IPS-15b (cell line): ENCODE measurements around the gene NDUFB5.
A peak's percentile ranks its signal among the peaks of the same experiment; 100 is the strongest.
"Not testable (repeated sequence)": the region's sequence is repeated elsewhere in the genome, so short reads cannot be mapped to it uniquely, and the experiment has no call there.

ENCODE experiments used
- H3K27me3 ChIP-seq: one replicate; pipeline ENCODE4 v1.6.1; 2013; ENCODE audit warnings: low read length; ENCODE audit not compliant: control insufficient read depth, insufficient read depth
- H3K36me3 ChIP-seq: one replicate; pipeline ENCODE4 v1.6.1; 2013; ENCODE audit warnings: low read length; ENCODE audit not compliant: control insufficient read depth, insufficient read depth
- H3K4me1 ChIP-seq: one replicate; pipeline ENCODE4 v1.6.1; 2013; ENCODE audit warnings: mild to moderate bottlenecking, low read length; ENCODE audit not compliant: control insufficient read depth, insufficient read depth
- H3K4me3 ChIP-seq: one replicate; pipeline ENCODE4 v1.5.1; 2013; ENCODE audit warnings: low read depth, low read length
- H3K9ac ChIP-seq: one replicate; pipeline ENCODE4 v1.6.1; 2013; ENCODE audit warnings: low read depth, mild to moderate bottlenecking, low read length
- H3K9me3 ChIP-seq: one replicate; pipeline ENCODE4 v1.6.1; 2013; ENCODE audit warnings: mild to moderate bottlenecking, low read length; ENCODE audit not compliant: control insufficient read depth, insufficient read depth

NDUFB5 gene

DNA sequence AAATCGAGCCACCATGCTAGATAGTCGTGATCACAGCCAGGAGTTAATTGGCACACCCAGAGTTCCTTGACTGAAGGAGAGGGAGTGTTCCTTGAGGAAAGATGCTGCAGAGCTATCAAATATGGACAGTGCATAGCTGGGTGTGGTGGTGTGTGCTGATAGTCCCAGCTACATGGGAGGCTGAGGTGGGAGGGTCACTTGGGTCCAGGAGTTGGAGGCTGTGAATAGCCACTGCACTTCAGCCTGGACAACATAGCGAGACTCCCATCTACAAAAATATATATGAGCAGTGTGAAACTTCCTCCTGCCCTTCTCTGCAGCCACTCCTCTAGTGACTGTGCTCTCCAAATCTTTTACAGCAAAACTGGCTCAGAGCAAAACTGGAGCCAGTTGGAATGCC, 38.3 kb downstream of the NDUFB5 start:
- no peaks in the 10 kb centered on the region for H3K9me3 ChIP-seq
- H3K36me3 ChIP-seq = no peaks in the 10 kb centered on the region
- no peak overlapping the region for H3K9ac ChIP-seq
- no peaks in the 10 kb centered on the region for H3K4me1 ChIP-seq
- H3K27me3 ChIP-seq = no peaks in the 10 kb centered on the region
- H3K4me3 ChIP-seq = no peak overlapping the region

DNA sequence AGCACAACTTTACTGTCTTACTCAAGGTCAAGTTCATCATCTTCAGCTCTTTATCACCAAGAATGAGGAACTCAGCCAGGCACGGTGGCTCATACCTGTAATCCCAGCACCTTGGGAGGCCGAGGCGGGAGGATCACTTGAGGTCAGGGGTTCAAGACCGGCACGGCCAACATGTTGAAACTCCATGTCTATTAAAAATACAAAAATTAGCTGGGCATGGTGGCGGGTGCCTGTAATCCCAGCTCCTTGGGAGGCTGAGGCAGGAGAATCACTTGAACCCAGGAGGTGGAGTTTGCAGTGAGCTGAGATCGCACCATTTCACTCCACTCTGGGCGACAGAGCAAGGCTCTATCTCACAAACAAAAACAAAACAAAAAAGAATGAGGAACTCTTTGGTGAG, 39.2 kb downstream of the NDUFB5 start:
- not testable (repeated sequence) for H3K4me3 ChIP-seq, H3K27me3 ChIP-seq, H3K4me1 ChIP-seq, H3K9me3 ChIP-seq, H3K9ac ChIP-seq, H3K36me3 ChIP-seq

DNA sequence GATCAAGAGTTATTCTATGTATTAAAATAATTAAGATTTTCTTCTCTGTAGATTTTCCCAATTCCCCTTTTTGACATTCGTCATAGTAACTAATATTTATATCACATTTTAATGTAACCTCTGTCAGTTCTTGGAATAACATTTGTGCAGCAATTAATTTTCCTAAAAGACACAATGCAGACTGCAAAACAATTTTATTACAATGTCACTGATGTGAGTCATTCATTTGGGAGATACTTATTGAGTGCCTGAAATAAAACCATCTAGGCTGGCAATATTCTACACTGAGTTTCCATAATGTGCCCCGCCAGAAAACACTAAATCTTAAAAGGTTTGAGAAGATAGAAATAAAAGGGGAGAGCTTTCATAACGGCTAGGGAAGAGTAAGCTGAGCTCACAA, 41.6 kb downstream of the NDUFB5 start:
- H3K36me3 ChIP-seq = no peaks in the 10 kb centered on the region
- no peaks in the 10 kb centered on the region for H3K9me3 ChIP-seq
- H3K4me1 ChIP-seq = no peaks in the 10 kb centered on the region

DNA sequence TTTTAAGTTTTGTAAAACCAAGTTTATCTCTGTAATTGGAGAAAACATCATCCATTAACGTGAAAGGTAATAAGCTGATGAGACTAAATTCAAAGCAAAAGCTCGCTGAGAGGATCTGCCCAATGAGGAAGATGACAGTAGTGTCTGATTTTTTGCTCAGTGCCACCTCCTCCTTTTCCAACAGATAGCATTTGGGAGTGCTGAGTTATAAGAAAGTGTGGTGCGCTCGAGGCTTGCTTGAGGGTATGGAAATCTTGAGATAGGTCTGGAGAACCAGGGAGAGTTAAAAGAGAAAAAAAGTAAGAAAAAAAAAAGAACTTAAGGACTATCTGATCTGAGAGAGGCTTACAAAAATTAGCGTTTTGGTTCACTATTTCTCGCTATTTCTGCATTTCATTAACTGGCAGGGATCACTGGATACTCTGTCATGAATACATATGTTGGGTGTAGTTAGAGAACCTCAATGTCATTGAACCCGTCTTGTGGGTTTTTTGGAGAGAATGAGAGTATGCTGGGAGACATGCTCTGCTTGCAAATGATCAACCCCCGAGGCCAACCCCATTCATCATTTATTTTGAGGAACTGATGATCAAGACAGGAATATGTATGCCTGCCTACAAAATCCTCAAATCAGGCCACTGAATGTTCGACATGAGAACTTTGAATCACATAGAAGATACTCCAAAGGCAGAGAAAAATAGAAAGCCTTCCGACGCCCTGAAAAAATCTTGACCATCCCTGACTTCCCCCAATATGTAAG, 47.3 kb downstream of the NDUFB5 start:
- H3K9me3 ChIP-seq = no peaks in the 10 kb centered on the region

More for the DNA sequence above, 41.6 kb downstream of the NDUFB5 start:
- H3K4me3 ChIP-seq = no peak overlapping the region
- peaks cover 3% of the 10 kb centered on the region for H3K27me3 ChIP-seq
- no peak overlapping the region for H3K9ac ChIP-seq

DNA sequence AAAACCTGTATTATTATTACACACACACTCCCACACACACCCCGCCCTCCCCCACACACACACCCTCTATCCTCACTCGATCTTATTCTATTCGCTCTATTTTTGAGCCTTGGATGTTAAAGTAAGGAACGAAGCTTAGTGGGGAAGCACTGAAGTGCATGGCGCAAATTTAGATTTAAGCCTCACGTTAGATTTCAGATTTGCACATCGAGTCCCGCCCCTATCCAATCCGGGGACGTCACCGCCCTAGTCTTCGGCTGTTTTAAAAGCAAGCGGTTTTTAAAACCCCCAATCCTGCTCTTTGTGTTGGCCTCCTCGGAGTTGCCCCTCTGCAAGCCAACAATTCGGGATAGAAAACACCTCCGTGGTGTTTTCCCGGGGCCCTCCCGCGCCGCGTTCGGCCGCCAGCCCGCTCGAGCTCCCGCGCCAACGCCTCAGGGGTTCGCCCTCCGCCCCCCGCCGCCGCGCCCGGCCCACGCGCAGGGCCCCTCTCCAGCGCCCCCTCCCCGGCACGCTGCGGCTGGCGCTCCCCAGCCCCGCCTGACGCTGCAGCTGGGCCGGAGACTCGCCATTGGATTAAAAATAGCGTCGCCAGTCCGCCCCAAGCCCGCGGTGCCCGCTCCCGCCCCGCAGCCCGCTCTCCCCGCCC, 48.0 kb downstream of the NDUFB5 start, which contains the start of gene USP13:
Gene USP13, plus strand, starts transcription at position 594 of the 649 bp plus-strand sequence. CDS start 186 bp downstream, outside the sequence.
- Histone ChIP-seq H3K4me1 (peaks cover 14% of the 10 kb centered on the region), H3K4me3 (peak within 1 kb of the TSS; percentile 80), H3K9ac (peak within 1 kb of the TSS; percentile 79), H3K9me3 (no peaks in the 10 kb centered on the region), H3K27me3 (peaks cover 3% of the 10 kb centered on the region), H3K36me3 (no peaks in the 10 kb centered on the region)

More for the DNA sequence above, 47.3 kb downstream of the NDUFB5 start:
- H3K4me1 ChIP-seq = peaks cover 14% of the 10 kb centered on the region
- peak overlapping the region; percentile 76 for H3K9ac ChIP-seq
- peak overlapping the region; percentile 79 for H3K4me3 ChIP-seq
- H3K27me3 ChIP-seq = peaks cover 3% of the 10 kb centered on the region
- H3K36me3 ChIP-seq = no peaks in the 10 kb centered on the region

DNA sequence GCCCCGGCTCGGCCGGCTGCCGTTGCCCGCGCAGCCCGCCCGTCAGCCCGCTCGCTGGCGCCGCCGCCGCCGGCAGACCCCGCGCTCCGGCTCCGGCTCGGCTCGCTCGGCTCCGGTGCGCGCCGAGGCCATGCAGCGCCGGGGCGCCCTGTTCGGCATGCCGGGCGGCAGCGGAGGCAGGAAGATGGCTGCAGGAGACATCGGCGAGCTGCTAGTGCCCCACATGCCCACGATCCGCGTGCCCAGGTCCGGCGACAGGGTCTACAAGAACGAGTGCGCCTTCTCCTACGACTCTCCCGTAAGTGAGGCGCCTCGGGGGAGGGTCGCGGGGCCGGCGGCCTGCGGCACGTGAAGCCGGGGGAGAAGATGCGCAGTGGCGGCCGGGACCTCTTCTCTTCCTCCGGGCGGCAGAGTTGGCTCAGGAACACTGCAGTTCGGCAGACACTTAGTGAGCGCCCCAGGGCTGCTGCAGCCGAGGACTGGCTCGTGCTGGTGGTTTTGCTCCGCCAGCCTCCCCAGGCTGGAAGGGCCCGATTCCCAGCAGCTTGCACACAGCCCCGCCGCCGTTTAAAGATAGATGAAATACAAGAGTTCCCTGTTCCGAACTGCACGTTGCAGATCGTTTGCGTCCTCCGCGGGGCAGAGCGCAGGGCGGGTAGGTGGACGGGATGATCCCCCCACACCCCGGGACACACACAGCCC, 48.7 kb downstream of the NDUFB5 start:
- peak overlapping the region; percentile 79 for H3K9ac ChIP-seq
- peaks cover 14% of the 10 kb centered on the region for H3K4me1 ChIP-seq
- no peaks in the 10 kb centered on the region for H3K36me3 ChIP-seq
- peak overlapping the region; percentile 80 for H3K4me3 ChIP-seq
- peaks cover 3% of the 10 kb centered on the region for H3K27me3 ChIP-seq
- no peaks in the 10 kb centered on the region for H3K9me3 ChIP-seq

DNA sequence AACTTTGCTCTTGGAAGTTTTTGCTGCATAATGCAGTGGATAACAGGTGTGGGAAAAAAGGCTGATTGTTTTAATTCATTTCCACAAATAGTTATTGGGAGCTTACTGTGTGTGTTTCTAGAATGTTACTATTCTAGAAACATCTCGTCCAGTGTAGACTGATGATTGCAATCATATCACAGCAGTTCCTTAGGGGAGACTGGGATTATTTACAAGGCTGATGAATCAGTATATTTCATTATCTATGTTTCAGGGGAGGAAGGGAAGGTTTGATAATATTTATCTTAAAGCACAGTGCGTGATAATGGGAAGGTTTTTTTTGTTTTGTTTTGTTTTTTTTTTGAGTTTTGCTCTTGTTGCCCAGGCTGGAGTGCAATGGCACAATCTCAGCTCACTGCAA, 50.6 kb downstream of the NDUFB5 start:
- no peak overlapping the region for H3K4me3 ChIP-seq
- no peaks in the 10 kb centered on the region for H3K9me3 ChIP-seq
- H3K36me3 ChIP-seq = no peaks in the 10 kb centered on the region
- peaks cover 18% of the 10 kb centered on the region for H3K4me1 ChIP-seq
- H3K27me3 ChIP-seq = peaks cover 3% of the 10 kb centered on the region
- no peak overlapping the region for H3K9ac ChIP-seq

DNA sequence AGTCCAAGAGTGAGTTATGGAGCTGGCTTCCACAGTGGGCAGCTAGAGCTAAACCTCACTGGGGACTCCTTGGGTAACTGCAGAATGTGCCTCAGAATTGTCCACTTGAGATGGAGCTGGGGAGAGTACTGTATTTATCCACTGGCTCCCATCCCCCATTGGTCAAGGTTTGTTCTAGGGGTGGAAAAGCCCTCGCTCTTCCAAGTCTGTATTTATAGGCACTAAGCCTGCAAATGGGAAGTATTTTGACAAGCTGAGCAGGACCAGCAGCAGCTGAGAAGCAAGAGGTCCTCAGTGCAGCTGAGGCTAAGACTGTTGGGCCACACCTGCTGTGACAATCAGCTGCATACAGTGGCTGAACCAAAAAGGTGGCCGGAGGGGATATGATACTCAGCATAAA, 54.0 kb downstream of the NDUFB5 start:
- no peak overlapping the region for H3K4me3 ChIP-seq
- no peaks in the 10 kb centered on the region for H3K9me3 ChIP-seq
- peaks cover 14% of the 10 kb centered on the region for H3K4me1 ChIP-seq
- H3K9ac ChIP-seq = no peak overlapping the region
- H3K27me3 ChIP-seq = no peaks in the 10 kb centered on the region
- H3K36me3 ChIP-seq = no peaks in the 10 kb centered on the region

DNA sequence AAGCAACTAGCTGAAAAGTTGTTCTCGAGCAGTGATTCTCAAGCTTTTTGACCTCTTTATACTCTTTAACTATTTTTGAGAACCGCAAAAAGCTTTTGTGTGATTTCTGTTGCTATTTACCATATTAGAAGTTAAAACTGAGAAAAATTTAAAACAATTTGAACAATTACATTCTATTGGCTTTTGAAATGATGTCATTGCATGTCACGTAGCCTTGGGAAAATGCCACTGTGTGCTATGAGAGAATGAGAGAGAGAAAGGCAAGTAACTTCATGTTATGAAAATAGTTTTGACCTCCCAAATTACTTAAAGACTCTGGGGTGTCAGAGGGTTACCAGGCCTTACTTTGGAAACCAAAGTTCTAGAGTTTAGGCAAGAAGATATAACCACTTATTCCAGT, 56.3 kb downstream of the NDUFB5 start:
- peaks cover 8% of the 10 kb centered on the region for H3K4me1 ChIP-seq
- H3K36me3 ChIP-seq = no peaks in the 10 kb centered on the region
- no peaks in the 10 kb centered on the region for H3K27me3 ChIP-seq
- H3K9ac ChIP-seq = no peak overlapping the region
- no peak overlapping the region for H3K4me3 ChIP-seq
- H3K9me3 ChIP-seq = no peaks in the 10 kb centered on the region

DNA sequence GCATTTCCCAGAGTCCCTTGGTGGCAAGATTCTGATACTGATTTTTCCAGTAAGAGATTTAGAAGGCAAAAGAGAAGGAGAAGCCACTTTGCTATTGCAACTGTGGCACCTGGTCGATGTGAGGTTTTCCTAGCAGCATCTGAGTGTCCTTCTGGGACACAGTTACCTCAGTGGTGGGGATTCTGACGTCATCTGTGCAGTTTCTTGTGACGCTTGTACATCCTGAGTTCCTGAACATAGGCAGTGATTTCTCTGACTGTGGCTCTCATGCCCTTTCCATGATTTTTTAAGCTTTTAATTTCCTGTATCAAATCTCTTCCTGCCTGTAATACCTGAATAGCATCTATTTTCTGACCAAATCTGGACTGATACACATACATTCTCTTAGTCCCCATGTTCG, 57.2 kb downstream of the NDUFB5 start:
- no peaks in the 10 kb centered on the region for H3K9me3 ChIP-seq
- no peaks in the 10 kb centered on the region for H3K36me3 ChIP-seq
- no peak overlapping the region for H3K4me3 ChIP-seq
- H3K27me3 ChIP-seq = no peaks in the 10 kb centered on the region
- no peak overlapping the region for H3K9ac ChIP-seq
- H3K4me1 ChIP-seq = peaks cover 16% of the 10 kb centered on the region

DNA sequence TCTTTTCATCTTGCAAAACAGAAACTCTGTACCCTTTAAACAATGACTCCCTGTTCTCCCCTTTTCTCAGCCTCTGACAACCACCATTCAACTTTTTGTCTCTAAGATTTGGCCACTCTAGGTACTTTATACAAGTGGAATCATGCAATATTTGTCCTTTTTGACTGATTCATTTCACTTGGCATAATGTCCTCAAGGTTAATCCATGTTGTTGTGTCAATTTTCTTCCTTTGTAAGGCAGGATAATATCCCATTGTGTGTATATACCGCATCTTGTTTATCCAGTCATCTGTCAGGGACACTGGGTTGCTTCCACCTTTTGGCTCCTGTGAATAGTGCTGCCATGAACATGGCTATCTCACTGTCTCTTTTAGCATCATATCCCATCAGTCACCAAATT, 58.5 kb downstream of the NDUFB5 start:
- Histone ChIP-seq H3K36me3 (no peaks in the 10 kb centered on the region), H3K4me3 (no peak overlapping the region), H3K27me3 (no peaks in the 10 kb centered on the region), H3K9me3 (no peaks in the 10 kb centered on the region), H3K9ac (no peak overlapping the region), H3K4me1 (peaks cover 18% of the 10 kb centered on the region)
